AG04450 (cell line): ENCODE data around the gene EPB42. TPM values are rescaled to one million over a fixed set of nuclear protein-coding genes. Genes with fewer than 3 reads are reported as not detected.

Source experiments
- CTCF ChIA-PET: fragments of 300-600, 350-600 bp; formaldehyde crosslinking; extraction: SDS; loops from one replicate; lab custom pipeline; 2022; ENCODE audit warnings: antibody characterized with exemption, inconsistent platforms; lab: Charles Lee
- POLR2A ChIA-PET: fragments of 350-600 bp; formaldehyde crosslinking; extraction: SDS; loops from one replicate; lab custom pipeline; 2021; ENCODE audit warnings: antibody characterized with exemption, inconsistent platforms; lab: Yijun Ruan, JAX
- DNase-seq: peaks from one replicate; pipeline ENCODE4 v3.0.0-alpha.2; 2011; ENCODE audit warnings: low read depth, low spot score
- H3K27ac ChIP-seq: one replicate; pipeline ENCODE4 v1.5.1; 2012; ENCODE audit warnings: low read depth, low read length, control low read depth
- H3K27me3 ChIP-seq: one replicate; pipeline ENCODE4 v1.6.0; 2012; ENCODE audit warnings: low read length; ENCODE audit not compliant: control insufficient read depth, insufficient read depth
- H3K4me3 ChIP-seq: 2 replicates; pipeline ENCODE4 v1.5.1; 2011; ENCODE audit warnings: mild to moderate bottlenecking, low read depth, low read length, control low read depth
- H3K9me3 ChIP-seq: 2 replicates; pipeline ENCODE4 v1.5.1; 2012; ENCODE audit warnings: low read length; ENCODE audit not compliant: control insufficient read depth, insufficient read depth
- CTCF ChIP-seq: IDR thresholded peaks from 2 replicates; pipeline ENCODE4 v1.5.1; 2011; ENCODE audit warnings: low read depth, low read length, control low read depth, inconsistent platforms
- polyA plus RNA-seq: library from polyadenylated mRNA; depleted of rRNA; stranded (reverse); fragments of >200 nt; gene quantifications from 2 replicates; pipeline ENCODE4 v1.2.3, GENCODE V29; 2011

The EPB42 gene
- polyA plus RNA-seq, 1 experiment: not detected

- ChIA-PET POLR2A (no interaction called here), CTCF (no interaction called here)
- TF ChIP-seq CTCF: no peak
- Histone ChIP-seq H3K4me3 (no peak overlapping the region), H3K27me3 (peaks cover 21% of the 10 kb centered on the region), H3K27ac (no peak overlapping the region), H3K9me3 (no peaks in the 10 kb centered on the region)
- no peak for DNase-seq
Measured at GRCh38 chr15:43255376-43255775, 34.6 kb upstream of the EPB42 start.

- ChIA-PET POLR2A (no interaction called here), CTCF (no interaction called here)
- H3K27me3 ChIP-seq: peaks cover 22% of the 10 kb centered on the region
- no peak for TF ChIP-seq CTCF
- no peak overlapping the region for H3K27ac ChIP-seq
- no peak for DNase-seq
- no peaks in the 10 kb centered on the region for H3K9me3 ChIP-seq
- H3K4me3 ChIP-seq: no peak overlapping the region
Measured at GRCh38 chr15:43253431-43254403, 32.9 kb upstream of the EPB42 start.

DNA sequence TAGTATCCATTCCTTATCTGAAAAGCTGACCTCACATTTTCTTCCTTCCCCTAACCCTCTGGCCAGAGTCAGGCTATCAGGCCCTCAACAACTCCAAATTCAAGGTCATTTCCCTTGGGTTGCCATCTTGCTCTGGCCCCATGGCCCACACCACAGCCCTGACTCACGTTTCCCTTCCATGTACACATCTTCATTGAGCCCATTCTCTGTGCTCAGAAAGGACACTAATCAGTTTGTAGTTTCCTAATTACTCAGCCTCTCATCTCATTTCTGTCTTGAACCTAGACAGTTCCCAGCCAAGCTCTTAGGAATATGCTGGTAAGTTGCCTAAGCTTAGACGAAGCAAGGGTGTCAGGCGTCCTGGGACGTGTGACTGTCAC is 31.0 kb upstream of the EPB42 start:
- Histone ChIP-seq H3K27me3 (peaks cover 26% of the 10 kb centered on the region), H3K27ac (no peak overlapping the region), H3K4me3 (no peak overlapping the region), H3K9me3 (no peaks in the 10 kb centered on the region)
- CTCF ChIA-PET: interaction anchor here (1.8 kb wide), 1 partner anchor 33 kb away, joined by 5 read pairs; no protein-coding TSS in a partner anchor
- POLR2A ChIA-PET: no interaction called here
- DNase-seq: no peak
- TF ChIP-seq CTCF: no peak

DNA sequence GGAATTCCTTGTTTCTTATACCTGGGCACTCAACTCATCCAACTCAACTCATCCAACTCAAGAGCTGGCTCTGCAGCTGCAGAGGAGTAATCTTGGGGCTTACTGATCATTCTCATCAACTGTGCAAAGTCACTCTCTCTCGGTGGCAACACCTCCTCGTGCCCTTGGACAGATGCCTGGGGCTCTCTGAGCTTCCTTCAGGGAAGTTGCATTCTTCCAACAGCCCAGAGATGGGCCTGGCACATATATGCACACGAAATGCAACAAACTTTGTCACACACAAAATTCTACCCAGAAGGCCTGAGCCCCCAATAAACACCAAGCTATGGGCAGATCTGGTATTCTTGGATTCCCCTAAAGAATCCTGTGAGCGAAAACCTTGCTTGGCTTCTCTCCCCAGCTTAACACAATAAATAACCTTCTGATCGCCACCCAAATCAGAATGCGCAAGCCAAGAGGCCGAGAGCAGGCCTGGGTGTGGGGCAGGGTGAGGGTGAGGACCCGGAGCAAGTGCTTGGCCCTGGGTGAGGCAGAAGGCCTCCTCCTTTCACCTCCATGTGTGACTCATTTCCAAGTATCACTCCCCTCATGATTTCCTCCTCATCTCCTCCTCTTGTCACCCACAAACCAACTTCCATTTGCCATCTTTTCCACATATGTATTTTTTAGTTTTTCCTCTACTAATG is 30.5 kb upstream of the EPB42 start:
- Histone ChIP-seq H3K27me3 (peaks cover 31% of the 10 kb centered on the region), H3K27ac (no peak overlapping the region), H3K9me3 (no peaks in the 10 kb centered on the region), H3K4me3 (no peak overlapping the region)
- CTCF ChIA-PET: interaction anchor here (1.7 to 1.8 kb wide), 2 partner anchors 26 to 34 kb away, joined by 5 to 6 read pairs; no protein-coding TSS in a partner anchor
- no peak for DNase-seq
- TF ChIP-seq CTCF: no peak
- POLR2A ChIA-PET: no interaction called here

- Histone ChIP-seq H3K27ac (no peak overlapping the region), H3K27me3 (peaks cover 29% of the 10 kb centered on the region), H3K4me3 (no peak overlapping the region), H3K9me3 (no peaks in the 10 kb centered on the region)
- ChIA-PET POLR2A (no interaction called here), CTCF (interaction anchor here (1.7 to 1.8 kb wide), 2 partner anchors 26 to 34 kb away, joined by 5 to 6 read pairs; no protein-coding TSS in a partner anchor)
- no peak for TF ChIP-seq CTCF
- no peak for DNase-seq
Measured at GRCh38 chr15:43250785-43251184, 30.0 kb upstream of the EPB42 start.
